ENCODE results near the gene KCNQ1.

The KCNQ1 gene

DNA sequence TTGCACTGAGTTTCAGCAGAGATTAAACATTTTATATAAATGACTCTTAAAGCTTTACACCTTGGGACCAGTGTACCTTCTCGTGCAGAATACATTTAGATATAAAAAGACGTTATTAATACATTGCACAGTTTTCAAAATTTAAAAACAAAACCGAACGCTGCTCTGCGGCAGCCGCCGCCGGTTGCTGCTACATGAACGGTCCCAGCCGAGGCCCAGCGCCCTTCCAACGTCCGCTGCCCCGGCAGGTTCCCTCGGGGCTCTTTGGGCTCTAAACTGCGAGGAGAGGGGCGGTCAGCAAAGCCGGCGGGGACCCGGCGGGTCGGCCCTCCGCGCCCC lies 438.8 kb downstream of the KCNQ1 start:
- DNase-seq (ENCODE audit: insufficient read length, low spot score) (no peak), FAIRE-seq (no peak)

GRCh38 chr11:2883979-2884815 lies 439.4 kb downstream of the KCNQ1 start:
- FAIRE-seq (no peak), DNase-seq (ENCODE audit: insufficient read length, low spot score) (peak; percentile 51)

- FAIRE-seq (peak; percentile 60), DNase-seq (ENCODE audit: insufficient read length, low spot score) (peak; percentile 53)
These were observed 440.3 kb downstream of the KCNQ1 start for GRCh38 chr11:2885017-2885677.

DNA sequence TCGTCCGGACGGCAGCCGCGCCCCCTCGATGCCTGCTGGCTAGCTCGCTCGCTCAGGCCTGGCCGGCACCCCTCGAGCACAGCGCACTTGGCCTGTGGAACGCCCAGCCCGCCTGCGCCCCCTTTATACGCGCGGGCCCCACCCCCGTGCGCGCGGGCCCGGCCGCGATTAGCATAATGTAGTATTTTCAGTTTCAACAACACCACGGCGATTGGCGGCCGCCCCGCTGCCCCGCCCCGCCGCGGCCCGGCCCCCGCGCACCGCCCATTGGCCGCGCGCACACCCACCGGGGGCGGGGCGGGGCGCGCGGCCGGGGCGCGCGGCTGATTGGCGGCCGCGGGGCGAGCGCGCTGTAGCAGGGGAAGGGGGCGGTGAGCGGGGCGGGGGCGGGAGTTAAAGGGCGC lies 440.9 kb downstream of the KCNQ1 start, which contains the start of gene CDKN1C:
Gene CDKN1C (minus strand): TSS at position 98 of the 404 bp plus-strand sequence. CDS start 319 bp downstream, outside the sequence.
- DNase-seq (ENCODE audit: insufficient read length, low spot score) = peak; percentile 81
- FAIRE-seq = peak; percentile 97

DNA sequence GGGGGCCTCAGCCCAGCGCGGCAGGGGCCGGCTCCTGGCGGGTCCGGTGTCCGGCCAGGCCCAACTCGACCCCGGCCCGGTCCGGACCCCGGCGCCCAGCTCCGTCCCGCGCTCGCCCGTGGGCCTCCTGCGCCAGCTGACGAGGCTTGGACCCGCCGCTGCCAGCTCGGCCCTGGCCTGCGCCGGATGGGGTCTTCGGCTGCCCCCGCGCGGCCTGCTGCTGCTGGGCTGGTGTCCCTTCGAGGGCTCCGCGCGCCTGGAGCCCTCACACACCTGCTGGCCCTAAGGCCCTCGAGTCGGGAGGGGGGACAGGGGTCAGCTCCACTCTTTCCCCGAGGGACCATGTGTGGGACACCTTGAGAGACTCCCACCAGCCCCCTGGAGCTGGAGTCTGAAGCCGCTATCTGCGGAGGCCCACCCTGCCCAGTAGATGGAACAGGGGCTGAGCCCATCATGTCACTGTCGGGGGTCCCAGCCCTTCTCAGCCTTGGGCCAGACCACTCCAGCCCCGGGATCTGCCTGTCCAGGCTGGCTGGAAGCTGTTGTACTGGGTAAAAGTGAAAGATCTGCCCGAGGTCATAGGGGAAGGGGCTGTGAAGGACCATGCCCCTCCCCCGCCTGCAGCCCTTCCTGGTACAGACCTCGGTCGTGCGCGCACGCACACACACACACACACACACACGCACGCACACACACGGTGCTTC lies 441.5 kb downstream of the KCNQ1 start:
- DNase-seq (ENCODE audit: insufficient read length, low spot score) (no peak), FAIRE-seq (peak; percentile 77)

DNA sequence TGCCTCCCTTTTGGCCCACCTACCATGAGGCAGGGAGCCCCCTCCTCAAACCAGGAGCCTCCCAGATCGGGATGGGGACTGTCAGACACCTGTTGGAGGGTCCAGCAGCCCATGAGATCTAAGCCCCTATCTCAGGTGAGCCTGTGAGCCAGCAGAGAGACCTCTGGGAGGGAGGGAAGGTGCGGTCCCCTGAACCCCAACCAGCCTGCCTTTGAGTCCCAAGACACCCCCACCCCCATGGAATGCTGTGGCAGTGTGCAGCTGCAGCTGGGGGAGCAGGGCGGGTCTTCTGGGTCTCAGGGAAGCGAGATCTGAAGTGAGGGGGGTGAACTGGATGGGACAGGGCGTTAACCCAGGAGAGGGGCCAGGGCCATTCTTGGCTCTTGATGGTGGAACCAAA lies 442.1 kb downstream of the KCNQ1 start:
- DNase-seq (ENCODE audit: insufficient read length, low spot score) (no peak), FAIRE-seq (no peak)

DNA sequence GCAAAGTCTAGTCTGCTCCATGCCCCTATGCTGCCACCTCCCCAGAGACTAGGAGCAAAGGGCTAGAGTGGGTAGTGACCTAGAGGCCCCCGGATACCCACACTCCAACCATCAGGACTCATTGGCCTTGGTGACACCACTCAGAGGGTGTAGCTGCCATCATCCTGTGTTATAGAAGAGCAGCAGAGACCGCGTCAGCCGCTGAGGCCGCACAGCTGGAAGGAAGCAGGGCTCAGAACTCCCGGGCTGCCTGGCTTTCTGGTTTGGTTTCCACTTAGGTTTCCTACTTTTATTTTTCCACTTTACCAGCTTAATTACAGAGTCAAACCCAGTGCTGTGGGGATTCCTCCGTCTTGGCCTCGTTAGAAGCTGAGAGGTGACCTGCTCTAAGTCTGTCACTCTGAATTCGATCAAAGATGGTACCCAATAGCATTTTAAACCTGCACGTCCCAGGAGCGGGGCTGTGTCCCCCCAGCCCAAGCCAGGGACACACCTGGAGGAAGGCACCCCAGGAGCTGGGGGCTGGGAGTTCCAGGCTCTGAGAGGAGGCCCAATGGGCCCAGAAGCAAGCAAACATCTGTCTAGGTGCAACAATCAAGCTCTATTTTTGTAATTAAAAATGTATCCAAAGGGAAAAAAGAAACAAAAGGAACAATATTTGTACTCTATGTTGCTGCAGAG lies 442.8 kb downstream of the KCNQ1 start:
- no peak for FAIRE-seq
- no peak for DNase-seq (ENCODE audit: insufficient read length, low spot score)

- FAIRE-seq = peak; percentile 98
- peak; percentile 85 for DNase-seq (ENCODE audit: insufficient read length, low spot score)
These were observed 443.6 kb downstream of the KCNQ1 start for GRCh38 chr11:2888266-2888968.

DNA sequence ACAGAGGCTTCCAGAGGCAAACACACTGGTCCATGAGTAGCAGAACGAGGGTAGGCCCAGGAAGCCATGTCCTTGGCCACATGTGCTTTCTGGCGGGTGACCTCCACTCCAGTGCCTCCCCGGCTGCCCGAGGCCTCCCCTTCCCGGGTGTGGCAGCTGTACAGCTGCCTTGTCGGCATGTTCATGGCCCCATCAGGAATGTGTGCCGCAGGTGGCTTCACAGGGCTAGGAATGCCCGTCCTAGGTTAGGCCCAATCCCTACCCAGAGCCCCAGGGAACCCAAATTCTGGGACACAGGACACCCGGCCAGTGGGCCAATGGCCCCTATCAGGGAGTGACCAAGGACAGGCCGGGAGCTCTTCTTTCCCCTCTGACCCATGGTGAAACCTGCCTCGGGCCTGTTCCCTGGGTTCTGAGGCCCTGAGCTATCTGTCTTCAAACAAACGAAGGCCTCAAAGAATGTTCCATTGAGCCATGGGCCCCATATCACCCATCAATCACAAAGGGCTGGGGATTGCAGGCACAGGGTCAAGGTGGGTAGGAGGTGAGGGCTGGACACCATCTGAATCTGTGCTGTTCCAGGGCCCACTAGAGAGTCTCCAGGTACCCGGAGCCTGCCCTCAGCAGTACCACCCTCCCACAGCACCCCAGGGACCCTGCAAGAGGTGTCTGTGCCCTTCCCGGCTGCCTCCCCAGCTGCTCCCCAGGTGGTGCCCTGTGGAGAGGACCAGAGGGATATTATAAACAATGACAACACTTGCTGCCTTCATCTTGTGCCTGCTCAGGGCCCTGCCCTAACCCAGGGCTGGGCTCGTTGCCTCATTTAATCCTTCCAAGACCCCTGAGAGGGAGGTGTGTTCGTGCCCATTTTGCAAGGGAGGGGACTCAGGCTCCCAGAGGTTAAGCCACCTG lies 444.8 kb downstream of the KCNQ1 start:
- no peak for FAIRE-seq
- DNase-seq (ENCODE audit: insufficient read length, low spot score) = no peak

DNA sequence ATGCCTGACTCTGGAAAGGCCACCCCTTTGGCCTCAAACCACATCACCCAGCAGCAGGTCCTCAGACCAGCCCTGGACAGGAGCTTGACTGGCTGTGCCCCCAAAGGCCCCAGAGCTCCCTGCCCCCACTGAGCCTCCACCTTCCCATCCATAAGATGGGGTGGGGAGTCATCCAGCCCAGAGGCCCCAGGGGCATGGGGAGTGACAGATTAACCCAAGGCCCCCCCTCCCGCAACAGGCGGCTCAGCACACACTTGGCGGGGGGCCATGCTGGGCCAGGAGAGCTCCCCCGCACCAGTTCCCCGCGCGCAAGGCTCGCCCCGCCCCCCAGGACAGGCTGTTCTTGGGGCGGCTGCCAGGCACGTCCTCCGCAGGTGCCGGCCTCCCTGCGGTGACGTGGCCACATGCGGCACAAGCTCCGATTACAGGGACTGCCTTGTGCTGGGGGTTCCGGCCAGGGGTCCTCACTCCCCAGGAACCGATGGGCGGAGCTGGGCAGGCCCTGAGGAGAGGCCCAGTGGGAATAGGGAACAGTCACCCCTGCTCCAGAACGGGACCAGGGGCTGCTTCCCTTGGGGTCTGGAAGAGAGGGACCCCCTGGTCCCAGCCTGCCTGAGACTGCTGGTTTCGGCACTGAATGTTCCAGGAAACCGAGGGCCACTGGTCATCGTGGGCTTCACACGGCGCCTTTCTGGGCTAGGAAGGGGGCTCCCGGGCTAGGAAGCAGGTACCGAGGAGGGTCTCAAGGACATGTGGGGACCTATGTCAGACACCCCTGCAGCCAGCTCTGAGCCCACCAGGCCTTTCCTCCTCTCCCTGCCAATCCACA lies 445.9 kb downstream of the KCNQ1 start:
- peak; percentile 28 for FAIRE-seq
- DNase-seq (ENCODE audit: insufficient read length, low spot score) = no peak

- DNase-seq (ENCODE audit: insufficient read length, low spot score) (no peak), FAIRE-seq (peak; percentile 23)
These were observed 446.8 kb downstream of the KCNQ1 start for GRCh38 chr11:2891326-2892214.

- FAIRE-seq = peak; percentile 13
- peak; percentile 70 for DNase-seq (ENCODE audit: insufficient read length, low spot score)
These were observed 447.6 kb downstream of the KCNQ1 start for GRCh38 chr11:2892215-2892966.

GRCh38 chr11:2892967-2893528 lies 448.2 kb downstream of the KCNQ1 start:
- FAIRE-seq (no peak), DNase-seq (ENCODE audit: insufficient read length, low spot score) (no peak)

DNA sequence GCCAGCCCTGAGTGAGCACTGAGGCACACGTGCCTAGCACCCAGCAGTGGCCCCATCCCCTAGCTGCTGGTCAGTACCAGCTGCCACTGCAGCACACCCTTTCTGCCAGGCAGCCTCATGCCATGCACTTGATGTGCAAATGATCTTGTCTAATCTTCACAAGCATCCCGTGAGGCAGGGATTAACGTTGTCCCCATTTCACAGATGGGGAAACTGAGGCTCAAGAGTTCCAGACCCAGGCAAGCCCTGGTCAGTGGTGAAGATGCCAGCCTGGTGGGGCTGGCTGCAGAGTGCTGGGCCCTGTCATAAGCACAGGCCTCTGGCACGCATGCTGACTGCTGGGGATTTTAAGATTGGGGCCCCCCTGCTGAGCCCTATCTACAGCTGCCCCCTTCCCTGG lies 449.1 kb downstream of the KCNQ1 start:
- DNase-seq (ENCODE audit: insufficient read length, low spot score) (no peak), FAIRE-seq (no peak)

- no peak for FAIRE-seq
- no peak for DNase-seq (ENCODE audit: insufficient read length, low spot score)
These were observed 451.2 kb downstream of the KCNQ1 start for GRCh38 chr11:2896047-2896446.

GRCh38 chr11:2897048-2897447 lies 452.2 kb downstream of the KCNQ1 start:
- FAIRE-seq = no peak
- DNase-seq (ENCODE audit: insufficient read length, low spot score) = no peak

Data from HTR-8/SVneo (cell line).